HG03097 (cell line): ENCODE data around the gene OLFM2.
"Not testable (repeated sequence)": the region's sequence is repeated elsewhere in the genome, so short reads cannot be mapped to it uniquely, and the experiment has no call there.

Experiments used
- ATAC-seq: cut with Tn5 transposase; IDR thresholded peaks from one replicate; pipeline ENCODE4 v1.9.1; 2021; ENCODE audit not compliant: unreplicated experiment, low FRiP score

OLFM2 gene

GRCh38 chr19:9936326-9937000, at the start of gene OLFM2:
OLFM2 (minus strand) TSS chr19:9936515; CDS start chr19:9936366, 149 bp downstream.
- no peak for ATAC-seq

DNA sequence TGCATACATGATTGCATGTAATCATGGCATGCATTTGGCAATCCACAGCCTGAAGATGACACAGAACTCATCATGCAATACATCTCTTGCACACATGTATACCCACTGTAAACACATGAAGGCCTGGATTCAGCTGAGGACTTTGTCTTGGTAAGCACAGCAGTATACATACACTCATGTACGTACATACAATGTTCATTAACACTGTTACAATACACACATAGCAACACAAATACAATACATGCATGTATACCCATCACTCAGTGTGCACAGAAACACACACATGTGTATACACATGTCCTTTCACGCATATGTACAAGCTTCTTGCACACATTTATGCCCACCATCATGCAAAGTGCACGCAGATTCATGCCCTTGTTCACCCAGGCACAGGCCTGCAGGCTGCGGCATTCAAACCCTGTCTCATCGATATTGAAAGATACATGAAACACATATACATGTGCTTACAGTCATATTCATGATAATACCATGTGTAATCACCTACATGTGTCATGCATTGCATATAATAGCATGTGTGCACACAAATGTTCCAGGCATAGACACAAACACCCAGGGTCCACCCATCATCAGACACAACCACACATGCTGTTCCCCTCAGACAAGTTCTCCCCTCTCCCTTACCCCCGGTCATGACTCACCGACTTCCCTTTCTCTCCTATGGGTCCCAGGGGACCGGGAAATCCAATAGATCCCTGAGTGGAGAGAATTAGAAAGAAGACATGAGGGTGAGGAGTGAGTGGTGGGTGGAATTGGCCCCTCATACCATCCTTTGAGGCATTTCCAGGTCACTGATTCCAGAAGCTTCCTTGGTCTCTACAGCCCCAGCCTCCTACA, 45.3 kb upstream of the OLFM2 start:
- ATAC-seq = no peak

DNA sequence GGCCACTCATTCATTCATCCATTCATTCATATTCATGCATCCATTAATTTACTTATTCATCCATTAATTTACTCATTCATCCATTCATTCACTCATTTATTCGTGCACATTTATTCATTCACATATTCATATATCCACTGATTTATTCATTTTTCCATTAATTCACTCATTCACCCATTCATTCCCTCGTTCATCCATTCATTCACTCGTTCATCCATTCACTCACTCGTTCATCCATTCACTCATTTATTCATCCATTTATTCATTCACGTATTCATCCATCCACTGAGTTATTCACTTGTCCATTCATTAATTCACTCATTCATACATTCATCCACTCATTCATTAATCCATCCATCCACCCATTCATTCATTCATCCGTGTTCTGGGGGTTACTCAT, 35.8 kb upstream of the OLFM2 start:
- ATAC-seq = no peak

DNA sequence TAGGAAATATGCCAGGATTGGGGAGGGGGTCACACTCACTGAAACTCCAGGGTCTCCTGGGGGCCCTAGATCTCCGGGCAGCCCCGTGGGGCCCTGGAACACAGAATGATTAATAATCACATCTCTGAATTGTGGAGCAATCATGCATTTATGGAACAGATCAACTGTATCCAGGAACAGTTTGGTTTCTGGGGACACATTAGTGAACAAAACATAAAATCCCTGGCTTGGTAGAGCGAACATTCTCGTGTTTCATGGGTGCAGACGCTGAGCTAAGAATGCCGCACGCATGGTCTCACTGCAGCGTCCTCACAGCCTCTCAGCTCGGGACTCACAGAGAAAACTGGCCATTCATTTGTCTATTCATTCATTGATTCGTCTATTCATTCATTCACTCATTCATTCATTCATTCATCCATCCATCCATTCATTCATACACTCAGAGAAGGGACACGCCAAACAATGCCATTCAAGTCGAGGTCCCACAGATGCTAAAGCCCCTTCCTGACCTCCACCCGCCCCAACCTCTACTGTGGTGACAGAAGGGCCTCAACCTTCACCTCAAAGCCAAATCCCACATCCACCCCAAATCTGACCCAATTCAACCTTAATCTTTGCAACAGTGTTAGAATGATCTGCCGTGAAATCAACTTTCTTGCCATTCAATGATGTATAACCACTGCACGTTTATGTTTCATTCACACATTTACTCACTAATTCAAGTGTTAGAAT, 35.0 kb upstream of the OLFM2 start:
- ATAC-seq = no peak

- no peak for ATAC-seq
These were observed 34.2 kb upstream of the OLFM2 start for GRCh38 chr19:9970481-9970880.

DNA sequence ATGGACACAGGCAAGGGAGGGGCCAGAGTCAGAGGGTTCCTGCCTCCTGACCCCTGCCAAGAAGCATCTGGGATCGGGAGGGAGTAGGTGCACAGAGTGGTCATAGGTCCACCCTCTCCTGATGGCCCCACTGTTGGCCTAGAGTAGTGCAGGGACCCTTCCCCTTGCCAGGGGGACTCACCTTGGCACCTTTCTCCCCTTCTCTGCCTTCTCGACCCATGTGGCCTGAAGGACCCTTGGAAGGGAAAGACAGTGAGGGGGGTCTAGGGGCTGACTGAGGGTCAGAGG, 33.3 kb upstream of the OLFM2 start:
- no peak for ATAC-seq

GRCh38 chr19:9968820-9969687, 32.7 kb upstream of the OLFM2 start:
- ATAC-seq = no peak

GRCh38 chr19:9967326-9967725, 31.0 kb upstream of the OLFM2 start:
- no peak for ATAC-seq

DNA sequence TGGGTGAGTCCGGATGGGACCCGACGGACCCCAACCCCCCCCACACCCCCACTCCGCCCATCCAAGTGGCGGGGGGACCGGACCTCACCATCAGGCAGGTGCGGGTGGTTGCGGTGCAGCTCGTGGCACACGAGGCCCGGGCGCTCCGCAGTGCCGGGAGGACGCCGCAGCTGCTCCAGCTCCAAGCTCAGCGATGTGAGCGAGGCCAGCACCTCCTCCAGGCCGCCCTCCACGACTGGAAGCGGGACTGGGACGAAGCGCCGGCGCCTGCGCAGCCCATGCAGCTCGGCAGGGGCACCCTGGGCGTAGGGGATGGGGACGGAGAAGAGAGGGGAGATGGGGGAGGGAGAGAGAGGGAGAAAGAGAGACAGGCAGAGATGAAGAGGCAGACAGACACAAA, 30.1 kb upstream of the OLFM2 start:
- no peak for ATAC-seq

- no peak for ATAC-seq
These were observed 29.7 kb upstream of the OLFM2 start for GRCh38 chr19:9966024-9966423.

GRCh38 chr19:9962623-9963290, 26.4 kb upstream of the OLFM2 start:
- no peak for ATAC-seq

DNA sequence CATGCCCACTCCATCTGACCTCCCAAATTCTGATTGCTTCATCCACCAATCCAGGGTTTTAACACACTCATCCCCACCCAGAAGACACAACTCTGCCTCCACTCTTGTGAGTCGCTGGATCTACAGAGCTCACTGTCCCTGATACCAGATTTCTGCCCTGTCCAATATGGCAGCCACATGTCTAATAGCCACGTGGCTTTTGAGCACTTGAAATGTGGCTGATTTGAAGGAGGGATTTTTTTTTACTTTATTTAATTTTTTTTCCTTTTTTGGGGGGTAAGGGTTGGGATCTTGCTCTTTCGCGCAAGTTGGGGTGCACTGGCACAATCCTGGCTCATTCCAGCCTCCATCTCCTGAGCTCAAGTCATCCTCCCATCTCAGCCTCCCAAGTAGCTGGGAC, 24.8 kb upstream of the OLFM2 start:
- ATAC-seq = no peak

GRCh38 chr19:9958379-9958821, 22.1 kb upstream of the OLFM2 start:
- ATAC-seq = no peak

DNA sequence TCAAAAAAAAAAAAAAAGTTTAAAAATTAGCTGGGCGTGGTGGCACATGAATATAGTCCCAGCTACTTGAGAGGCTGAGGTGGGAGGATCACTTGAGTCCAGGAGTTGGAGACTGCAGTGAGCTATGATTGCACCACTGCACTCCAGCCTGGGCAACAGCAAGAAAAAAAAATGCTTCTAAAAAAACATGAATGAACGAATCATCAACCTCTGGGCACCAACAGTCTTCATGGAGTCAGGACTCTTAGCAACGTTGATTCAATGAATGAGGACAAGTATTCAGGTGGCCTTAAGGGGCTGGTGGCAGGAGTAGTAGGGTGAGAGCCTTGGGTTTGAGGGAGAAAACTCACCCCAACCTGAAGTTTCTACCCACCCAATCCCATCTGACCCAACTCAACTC, 20.6 kb upstream of the OLFM2 start:
- no peak for ATAC-seq

DNA sequence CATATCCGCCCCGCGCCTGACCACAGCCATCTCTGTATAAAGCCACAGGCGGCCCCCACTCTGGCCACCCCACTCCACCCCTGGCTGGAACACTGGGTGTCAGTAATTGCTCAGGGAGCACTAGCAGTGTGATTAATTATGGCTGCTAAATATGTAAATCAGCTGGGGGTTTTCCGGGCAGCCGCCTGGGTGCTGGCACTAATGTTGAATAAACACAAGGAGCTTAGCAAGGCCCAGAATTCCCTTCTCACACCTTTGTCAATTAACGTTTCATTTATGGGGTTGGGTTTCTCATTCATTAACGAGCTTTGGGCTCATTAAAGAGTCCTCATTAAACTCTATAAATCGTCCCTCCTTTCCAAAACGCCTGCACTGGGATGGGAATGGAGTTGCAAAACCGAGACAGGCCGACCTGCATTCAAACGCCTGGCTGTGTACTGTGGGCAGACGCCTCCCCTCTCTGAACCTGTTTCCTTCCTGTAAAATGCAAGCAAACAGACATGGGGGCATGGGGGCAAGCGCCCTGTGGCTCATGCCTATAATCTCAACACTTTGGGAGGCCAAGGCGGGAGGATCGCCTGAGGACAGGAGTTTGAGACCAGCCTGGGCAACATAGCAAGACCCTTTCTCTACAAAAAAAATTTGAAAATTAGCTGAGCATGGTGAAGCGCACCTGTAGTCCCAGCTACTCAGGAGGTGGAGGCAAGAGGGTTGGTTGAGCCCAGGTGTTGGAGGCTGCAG, 17.7 kb upstream of the OLFM2 start:
- ATAC-seq = no peak

DNA sequence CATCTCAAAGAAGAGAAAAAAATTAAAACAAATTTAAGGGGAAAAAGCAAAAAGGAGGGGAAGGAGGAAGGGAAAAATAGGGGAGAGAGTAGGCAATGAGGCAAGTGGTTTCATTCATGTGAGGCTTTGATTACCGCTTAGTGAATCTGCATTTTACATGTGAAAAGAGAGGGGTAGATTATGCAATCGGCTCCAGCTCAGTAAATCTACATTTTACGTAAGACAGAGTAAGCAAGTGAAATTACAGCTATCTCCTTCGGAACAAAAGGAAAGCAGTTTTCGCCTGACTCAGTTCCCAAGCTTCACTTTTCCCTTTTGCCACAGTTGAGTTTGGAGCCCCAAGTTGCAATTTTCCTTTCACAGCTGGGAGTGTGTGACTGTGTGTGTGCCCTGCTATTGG, 16.0 kb upstream of the OLFM2 start:
- no peak for ATAC-seq

GRCh38 chr19:9947441-9947840, 11.1 kb upstream of the OLFM2 start:
- ATAC-seq = no peak

DNA sequence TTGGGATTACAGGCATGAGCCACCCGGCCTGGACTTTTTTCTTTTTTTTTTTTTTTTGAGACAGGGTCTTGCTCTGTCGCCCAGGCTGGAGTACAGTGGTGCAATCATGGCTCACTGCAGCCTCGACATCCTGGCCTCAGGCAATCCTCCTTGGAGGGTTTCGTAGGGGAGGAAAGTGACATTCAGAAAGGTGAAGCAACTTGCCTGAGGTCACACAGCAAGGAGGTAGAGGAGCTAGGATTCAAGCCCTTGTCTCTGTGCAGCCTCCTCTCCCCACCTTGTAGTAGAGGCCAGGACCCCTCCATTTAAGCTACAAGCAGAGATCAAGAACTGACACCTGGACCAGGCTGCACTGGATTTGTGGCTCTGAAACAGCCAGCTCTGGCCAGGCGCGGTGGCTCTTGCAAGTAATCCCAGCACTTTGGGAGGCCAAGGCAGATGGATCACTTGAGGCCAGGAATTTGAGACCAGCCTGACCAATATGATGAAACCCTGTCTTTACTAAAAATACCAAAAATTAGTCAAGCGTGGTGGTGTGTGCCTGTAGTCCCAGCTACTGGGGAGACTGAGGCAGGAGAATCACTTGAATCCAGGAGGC, 10.3 kb upstream of the OLFM2 start:
- ATAC-seq = not testable (repeated sequence)
